ENCODE measurements around the gene CCDC91. TPM values are rescaled to one million over a fixed set of nuclear protein-coding genes. Genes with fewer than 3 reads are reported as not detected.

The CCDC91 gene
- total RNA-seq, 1 experiment from 2014 or later = 26.9 TPM

- ChIA-PET POLR2A (no interaction called here), CTCF (no interaction called here)
- in situ Hi-C loops (cut with HindIII; ENCODE audit: low pct_unique_long_range_greater_than_20kb, low sequenced_read_pairs) = no loop called here
- Histone ChIP-seq H3K4me1 (ENCODE audit: control insufficient read depth, insufficient read depth, low read length) (no peaks in the 10 kb centered on the region), H3K9me3 (ENCODE audit: control insufficient read depth, insufficient read depth, low read depth, low read length) (no peaks in the 10 kb centered on the region), H3K27me3 (ENCODE audit: control insufficient read depth, insufficient read depth, low read length) (no peaks in the 10 kb centered on the region), H3K27ac (ENCODE audit: low read length) (no peak overlapping the region), H3K36me3 (ENCODE audit: control insufficient read depth, insufficient read depth, low read length) (no peaks in the 10 kb centered on the region), H3K4me3 (ENCODE audit: low read depth in 2 of 2, low read length in 2 of 2) (no peak overlapping the region)
- ATAC-seq (no peak), DNase-seq (ENCODE audit: low read depth, low spot score) (no peak)
- BruUV-seq (replicated peaks) = no TSS peak
- intact Hi-C loops (cut with micrococcal nuclease; ENCODE audit: unreplicated experiment) = no loop called here
- TF ChIP-seq, protein P1, sequence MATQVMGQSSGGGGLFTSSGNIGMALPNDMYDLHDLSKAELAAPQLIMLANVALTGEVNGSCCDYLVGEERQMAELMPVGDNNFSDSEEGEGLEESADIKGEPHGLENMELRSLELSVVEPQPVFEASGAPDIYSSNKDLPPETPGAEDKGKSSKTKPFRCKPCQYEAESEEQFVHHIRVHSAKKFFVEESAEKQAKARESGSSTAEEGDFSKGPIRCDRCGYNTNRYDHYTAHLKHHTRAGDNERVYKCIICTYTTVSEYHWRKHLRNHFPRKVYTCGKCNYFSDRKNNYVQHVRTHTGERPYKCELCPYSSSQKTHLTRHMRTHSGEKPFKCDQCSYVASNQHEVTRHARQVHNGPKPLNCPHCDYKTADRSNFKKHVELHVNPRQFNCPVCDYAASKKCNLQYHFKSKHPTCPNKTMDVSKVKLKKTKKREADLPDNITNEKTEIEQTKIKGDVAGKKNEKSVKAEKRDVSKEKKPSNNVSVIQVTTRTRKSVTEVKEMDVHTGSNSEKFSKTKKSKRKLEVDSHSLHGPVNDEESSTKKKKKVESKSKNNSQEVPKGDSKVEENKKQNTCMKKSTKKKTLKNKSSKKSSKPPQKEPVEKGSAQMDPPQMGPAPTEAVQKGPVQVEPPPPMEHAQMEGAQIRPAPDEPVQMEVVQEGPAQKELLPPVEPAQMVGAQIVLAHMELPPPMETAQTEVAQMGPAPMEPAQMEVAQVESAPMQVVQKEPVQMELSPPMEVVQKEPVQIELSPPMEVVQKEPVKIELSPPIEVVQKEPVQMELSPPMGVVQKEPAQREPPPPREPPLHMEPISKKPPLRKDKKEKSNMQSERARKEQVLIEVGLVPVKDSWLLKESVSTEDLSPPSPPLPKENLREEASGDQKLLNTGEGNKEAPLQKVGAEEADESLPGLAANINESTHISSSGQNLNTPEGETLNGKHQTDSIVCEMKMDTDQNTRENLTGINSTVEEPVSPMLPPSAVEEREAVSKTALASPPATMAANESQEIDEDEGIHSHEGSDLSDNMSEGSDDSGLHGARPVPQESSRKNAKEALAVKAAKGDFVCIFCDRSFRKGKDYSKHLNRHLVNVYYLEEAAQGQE (IDR thresholded peaks at IDR 0.05; ENCODE audit: insufficient read depth in 1 of 2, low read depth in 2 of 2, low read length in 1 of 2) = no peak
- no peak for TF ChIP-seq SIN3A (IDR thresholded peaks at IDR 0.05; ENCODE audit: borderline replicate concordance, insufficient read depth, low read depth, low read length)
- TF ChIP-seq POLR2AphosphoS5 (IDR thresholded peaks at IDR 0.05; ENCODE audit: low read depth, low read length) = no peak
- no peak for TF ChIP-seq TCF7L2 (IDR thresholded peaks at IDR 0.05; ENCODE audit: low read depth, low read length)
- TF ChIP-seq CTCF (IDR thresholded peaks at IDR 0.05) = no peak
Observed at GRCh38 chr12:28167981-28168485, 22.2 kb upstream of the CCDC91 start.

DNA sequence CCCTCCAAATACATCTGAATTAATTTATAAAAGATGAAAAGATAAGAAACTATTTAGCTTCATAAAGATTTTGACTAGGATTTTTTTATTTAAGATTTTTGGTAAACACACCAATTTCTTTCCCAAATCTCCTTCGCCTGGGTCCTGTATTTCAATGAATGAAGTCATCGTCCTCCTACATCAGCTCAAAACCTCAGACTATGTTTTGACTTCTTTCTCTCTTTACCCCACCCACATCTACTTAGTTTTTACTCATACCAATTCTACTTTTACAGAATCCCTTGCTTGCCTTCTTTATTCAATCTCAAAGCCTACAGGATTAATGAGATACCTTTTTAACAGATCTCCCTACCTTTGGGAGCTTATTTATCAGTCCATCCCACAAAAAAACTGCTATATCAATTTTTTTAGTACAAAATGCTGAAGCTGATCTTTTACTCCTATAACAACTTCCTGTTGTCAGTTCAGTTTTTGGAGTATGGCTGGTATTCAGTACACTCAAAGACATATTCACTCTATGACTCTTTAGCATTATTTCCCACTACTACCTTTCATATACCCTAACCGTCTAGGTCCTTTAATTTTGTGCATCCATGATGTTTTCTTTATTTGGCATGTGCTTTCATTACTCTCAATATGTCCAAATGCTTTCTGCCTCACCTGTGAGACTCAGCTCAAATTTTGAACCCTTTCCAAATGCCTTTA is 18.7 kb upstream of the CCDC91 start:
- intact Hi-C loops (cut with micrococcal nuclease; ENCODE audit: unreplicated experiment) = loop anchor here (2.0 kb wide), 1 partner anchor 201 kb away; no protein-coding TSS in a partner anchor
- ATAC-seq (no peak), DNase-seq (ENCODE audit: low read depth, low spot score) (no peak)
- ChIA-PET CTCF (interaction anchor here (0.6 kb wide), 2 partner anchors 22 to 439 kb away, joined by 4 to 10 read pairs; no protein-coding TSS in a partner anchor), POLR2A (no interaction called here)
- Histone ChIP-seq H3K4me3 (ENCODE audit: low read depth in 2 of 2, low read length in 2 of 2) (no peak overlapping the region), H3K9me3 (ENCODE audit: control insufficient read depth, insufficient read depth, low read depth, low read length) (no peaks in the 10 kb centered on the region), H3K4me1 (ENCODE audit: control insufficient read depth, insufficient read depth, low read length) (no peaks in the 10 kb centered on the region), H3K36me3 (ENCODE audit: control insufficient read depth, insufficient read depth, low read length) (no peaks in the 10 kb centered on the region), H3K27me3 (ENCODE audit: control insufficient read depth, insufficient read depth, low read length) (no peaks in the 10 kb centered on the region), H3K27ac (ENCODE audit: low read length) (no peak overlapping the region)
- no TSS peak for BruUV-seq (replicated peaks)
- TF ChIP-seq POLR2AphosphoS5 (IDR thresholded peaks at IDR 0.05; ENCODE audit: low read depth, low read length) = no peak
- TF ChIP-seq SIN3A (IDR thresholded peaks at IDR 0.05; ENCODE audit: borderline replicate concordance, insufficient read depth, low read depth, low read length) = no peak
- no peak for TF ChIP-seq CTCF (IDR thresholded peaks at IDR 0.05)
- TF ChIP-seq TCF7L2 (IDR thresholded peaks at IDR 0.05; ENCODE audit: low read depth, low read length) = no peak
- TF ChIP-seq, protein P1 (IDR thresholded peaks at IDR 0.05; ENCODE audit: insufficient read depth in 1 of 2, low read depth in 2 of 2, low read length in 1 of 2) = no peak
- in situ Hi-C loops (cut with HindIII; ENCODE audit: low pct_unique_long_range_greater_than_20kb, low sequenced_read_pairs) = no loop called here
